PC-9 (cell line): ENCODE measurements around the gene TCP11L2.

Experiments used
- CTCF ChIP-seq: fragments of 200-600 bp; sonication (generic); conservative IDR thresholded peaks from 2 replicates; pipeline ENCODE4 v1.6.1; 2017; ENCODE audit warnings: mixed run types, antibody characterized with exemption, mild to moderate bottlenecking, moderate library complexity
- EZH2 ChIP-seq: fragments of 200-600 bp; sonication (generic); IDR thresholded peaks from 2 replicates; pipeline ENCODE4 v1.8.0; 2017; ENCODE audit warnings: antibody characterized with exemption, low read depth

GRCh38 chr12:106289196-106289681, 13.3 kb upstream of the TCP11L2 start:
- TF ChIP-seq CTCF, result no peak
- TF ChIP-seq EZH2, result no peak
